B cell (primary cell): ENCODE measurements around the gene ANTKMT.

ENCODE experiments used
- CTCF ChIP-seq: fragments of 200-600 bp; IDR thresholded peaks from one replicate; pipeline ENCODE4 v1.8.0; 2022; ENCODE audit warnings: antibody characterized with exemption, mild to moderate bottlenecking
- EZH2 ChIP-seq: IDR thresholded peaks from 2 replicates; pipeline ENCODE4 v1.6.1; 2012; ENCODE audit warnings: borderline replicate concordance, low read depth, mild to moderate bottlenecking, moderate library complexity, low read length; ENCODE audit not compliant: insufficient read depth, poor library complexity, severe bottlenecking

DNA sequence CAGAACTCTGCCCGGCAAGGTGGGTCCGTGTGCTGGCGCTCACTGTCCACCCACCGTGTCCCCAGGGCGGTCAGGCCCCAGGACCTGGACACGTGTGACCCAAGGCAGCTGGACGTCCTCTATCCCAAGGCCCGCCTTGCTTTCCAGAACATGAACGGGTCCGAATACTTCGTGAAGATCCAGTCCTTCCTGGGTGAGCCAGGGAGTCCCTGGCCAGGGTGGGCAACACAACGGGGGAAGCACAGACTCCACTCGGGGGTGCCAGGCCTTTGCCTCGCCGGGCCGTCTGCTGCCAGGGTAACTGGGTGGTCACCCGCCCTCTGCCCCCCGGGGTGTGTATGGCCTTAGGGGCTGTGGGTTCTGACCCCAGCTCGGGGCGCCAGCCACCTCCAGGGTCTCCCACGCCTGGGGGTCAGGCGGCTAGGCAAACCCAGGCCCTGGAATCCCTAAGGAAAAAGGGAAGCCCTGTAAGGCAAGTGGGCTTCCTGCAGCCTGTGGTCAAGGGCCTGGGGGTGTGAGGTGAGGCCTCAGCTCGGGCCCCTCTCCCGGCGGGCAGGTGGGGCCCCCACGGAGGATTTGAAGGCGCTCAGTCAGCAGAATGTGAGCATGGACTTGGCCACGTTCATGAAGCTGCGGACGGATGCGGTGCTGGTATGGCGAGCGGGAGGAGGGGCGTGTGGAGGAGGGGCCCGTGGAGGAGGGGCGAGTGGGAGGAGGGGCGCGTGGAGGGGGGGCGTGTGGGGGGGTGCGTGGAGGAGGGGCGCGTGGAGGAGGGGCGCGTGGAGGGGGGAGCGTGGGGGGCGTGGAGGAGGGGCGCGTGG lies 46.1 kb downstream of the ANTKMT start:
- TF ChIP-seq CTCF, result no peak
- no peak for TF ChIP-seq EZH2
